DMS 273 (cell line): ENCODE results near the gene PPP6R1.

Experiments used
- DNase-seq: peaks from one replicate; lab custom pipeline; 2025; ENCODE audit not compliant: unreplicated experiment; lab: John Stamatoyannopoulos, UW

PPP6R1 gene

DNA sequence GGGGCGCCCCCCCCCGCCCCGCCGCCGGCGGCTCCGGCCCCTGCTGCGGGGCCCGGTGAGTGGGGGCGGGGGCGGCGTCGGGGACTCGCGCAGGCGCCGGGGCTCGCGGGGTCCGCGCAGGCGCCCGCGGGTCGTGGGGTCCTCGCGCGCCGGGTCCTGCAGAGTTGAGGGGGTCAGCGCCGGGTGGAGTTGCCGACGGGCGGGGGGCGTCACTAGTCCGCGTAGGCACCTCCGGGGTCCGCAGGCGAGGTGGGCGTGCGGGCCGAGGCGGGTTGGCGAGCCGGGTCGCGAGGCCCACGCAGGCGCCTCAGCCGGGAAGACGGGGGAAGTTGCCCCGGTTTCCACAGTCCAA is 365 bp downstream of the PPP6R1 start:
- DNase-seq = peak; percentile 61

DNA sequence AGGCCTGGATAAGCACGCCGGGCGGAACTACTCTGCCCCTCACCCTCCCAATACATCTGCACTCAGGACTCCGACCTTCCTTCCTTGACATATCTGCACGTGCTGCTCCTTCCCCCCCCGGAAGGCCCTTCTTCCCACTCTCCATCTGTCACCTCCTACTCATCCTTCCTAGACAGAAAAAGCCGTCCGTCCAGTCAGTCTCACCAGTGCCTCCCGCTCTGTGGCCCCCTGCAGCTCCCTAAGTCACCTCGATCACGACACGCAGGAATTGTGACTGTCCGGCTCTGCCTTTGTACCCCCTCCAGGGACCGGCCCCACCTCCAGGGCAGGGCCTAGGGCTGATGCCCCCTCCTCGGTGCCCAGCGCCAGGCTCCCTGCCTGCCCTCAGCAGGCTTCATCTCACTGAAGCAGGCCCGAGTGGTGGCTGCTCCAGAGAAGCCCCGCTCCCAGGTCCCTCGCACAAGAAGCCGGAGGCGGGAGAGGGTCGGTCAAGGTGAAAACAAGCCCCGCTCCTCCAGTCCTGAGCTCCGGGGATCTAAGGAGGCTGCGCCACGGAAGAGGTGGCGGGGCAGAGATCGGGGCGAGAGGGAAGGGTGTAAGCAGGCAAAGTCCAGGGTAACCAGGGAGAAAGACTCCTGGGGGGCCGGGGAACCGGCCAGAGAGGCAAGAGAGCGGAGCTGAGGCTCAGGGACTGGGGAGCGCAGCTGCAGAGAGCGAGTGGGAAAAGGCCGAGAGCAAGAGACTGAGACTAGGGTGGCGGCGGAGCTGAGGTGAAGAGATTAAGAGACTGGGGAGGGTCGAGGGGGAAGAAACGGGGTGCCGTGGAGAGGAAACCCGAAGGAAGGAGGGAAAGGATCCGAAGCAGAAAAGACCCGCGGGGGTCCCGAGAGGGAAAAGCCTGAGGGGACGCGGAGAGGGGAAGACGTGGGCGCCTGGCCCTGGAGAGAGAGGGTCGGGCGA is 1.1 kb downstream of the PPP6R1 start:
- DNase-seq = peak; percentile 66

DNA sequence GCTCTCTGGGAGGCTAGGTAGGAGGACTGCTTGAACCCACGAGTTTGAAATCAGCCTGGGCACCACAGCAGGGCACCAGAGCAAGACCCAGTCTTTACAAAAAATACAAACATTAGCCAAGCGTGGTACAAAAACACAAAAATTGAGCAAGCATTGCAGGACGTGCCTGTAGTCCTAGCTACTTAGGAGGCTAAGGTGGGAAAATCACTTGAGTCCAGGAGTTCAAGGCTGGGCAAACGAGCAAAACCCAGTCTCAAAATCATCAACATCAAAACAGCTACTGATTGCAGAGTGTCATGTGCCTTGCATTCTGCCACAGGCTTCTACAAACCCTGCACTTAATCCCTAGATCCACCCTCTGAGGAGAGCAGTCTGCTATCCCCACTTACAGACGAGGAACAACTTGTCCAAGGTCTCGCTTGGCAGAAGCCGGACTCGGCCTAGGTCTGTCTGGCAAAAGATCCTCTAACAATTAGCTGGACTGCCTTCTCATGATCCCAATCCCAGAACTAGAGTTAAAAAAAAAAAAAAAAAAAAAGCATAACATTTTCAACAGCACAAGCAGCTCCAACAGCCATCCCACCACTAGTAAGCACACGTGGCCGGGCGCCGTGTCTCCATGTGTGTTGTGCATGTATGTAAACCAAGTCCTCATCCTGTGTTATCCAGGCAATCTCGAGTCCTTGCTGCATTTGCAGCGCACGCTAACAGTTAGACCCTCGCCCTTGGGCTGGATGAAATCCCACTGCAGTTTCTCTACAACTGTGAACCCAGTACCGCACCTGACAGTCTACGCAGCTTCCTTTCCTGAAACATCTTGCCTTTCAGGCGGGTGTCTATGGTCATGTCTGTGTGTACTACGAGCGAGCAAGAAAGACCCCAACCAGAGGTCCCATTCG is 2.0 kb downstream of the PPP6R1 start:
- no peak for DNase-seq

DNA sequence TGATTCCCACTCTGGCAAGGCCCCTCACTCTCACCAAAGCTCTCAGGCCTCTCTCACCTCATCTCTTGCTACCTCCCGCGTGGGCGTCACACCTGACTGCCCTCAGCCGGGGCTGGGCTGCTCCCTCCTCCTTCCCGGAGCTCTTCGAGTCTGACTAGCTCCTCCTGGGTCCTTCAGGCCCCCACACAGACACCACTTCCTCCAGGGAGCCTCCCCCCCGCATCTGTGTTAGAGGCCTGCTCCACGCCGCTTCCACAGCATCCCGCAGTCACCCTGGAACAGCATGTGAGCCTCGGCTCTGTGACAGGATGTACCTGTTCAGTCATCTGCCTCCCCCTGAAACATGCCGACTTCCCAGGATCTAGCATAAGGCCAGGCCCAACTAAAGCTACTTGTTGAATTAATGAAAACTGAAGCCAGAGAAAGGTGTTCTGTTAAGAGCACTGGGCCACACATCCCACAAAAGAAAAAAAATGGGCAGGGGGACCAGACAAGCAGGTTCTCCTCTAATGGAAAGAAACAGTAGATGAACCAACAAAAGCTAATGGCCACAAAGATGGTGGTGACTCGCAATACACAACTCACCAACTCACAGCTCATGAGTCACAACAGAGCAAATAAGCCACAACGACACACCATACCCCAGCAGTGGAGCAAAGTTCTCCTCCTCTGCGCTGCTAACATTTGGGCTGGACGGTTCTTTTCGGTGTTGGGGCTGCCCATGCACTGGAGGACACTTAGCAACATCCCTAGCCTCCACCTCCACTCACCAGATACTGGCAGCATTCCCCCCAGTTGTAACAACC is 3.0 kb downstream of the PPP6R1 start:
- no peak for DNase-seq

DNA sequence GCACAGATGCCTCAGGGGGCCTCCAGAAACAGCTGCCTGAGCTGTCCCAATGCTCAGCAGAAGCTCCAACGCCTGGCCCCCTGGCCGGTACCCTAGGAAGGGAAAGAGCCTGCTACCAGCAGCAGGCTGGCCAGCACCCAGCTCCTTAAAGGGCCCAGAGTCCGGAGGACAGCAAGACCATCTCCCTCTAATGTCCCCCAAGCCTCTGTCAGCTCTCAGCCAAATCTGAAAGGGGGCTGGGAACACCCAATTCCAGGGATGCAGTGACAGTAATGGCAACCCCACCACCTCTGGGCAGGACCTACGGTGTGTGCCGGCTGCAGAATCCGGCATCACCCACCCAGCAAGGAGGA is 4.2 kb downstream of the PPP6R1 start:
- no peak for DNase-seq

DNA sequence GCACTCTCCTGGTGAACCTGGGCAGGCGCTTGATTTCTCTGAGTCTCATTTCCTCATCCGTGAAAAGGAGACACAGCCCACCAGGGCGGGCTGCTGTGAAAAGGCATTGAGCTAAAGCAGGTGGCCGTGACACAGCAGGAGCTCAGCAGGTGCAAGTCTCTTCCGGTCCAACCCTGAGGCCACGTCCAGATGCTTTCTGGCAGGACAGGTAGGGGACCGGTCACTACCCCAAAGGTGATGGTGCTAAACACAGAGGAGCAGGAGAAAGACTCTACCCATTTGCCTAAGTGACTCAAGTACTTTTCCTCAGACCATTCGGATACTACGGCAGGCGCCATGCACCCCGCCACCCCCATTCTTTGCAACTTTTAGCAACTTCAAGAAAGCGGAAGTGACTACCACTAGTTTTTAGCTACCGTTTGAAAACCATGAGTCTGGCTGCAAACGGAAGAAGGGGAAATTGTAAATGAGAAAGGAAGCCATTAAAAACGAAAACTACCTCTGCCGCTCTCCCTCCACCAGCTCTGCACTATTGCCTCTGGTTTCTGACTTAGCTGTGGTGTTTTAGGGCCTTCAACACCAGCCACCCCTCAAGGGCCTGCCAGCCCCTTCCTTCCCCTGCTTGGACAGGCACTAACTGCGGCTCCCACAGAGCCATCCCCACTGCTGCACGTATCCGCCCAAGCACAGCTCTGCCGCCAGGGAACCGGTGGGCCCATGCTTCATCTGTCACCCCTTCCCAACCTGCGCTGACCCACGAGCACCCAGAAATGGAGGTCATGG is 4.8 kb downstream of the PPP6R1 start:
- no peak for DNase-seq

DNA sequence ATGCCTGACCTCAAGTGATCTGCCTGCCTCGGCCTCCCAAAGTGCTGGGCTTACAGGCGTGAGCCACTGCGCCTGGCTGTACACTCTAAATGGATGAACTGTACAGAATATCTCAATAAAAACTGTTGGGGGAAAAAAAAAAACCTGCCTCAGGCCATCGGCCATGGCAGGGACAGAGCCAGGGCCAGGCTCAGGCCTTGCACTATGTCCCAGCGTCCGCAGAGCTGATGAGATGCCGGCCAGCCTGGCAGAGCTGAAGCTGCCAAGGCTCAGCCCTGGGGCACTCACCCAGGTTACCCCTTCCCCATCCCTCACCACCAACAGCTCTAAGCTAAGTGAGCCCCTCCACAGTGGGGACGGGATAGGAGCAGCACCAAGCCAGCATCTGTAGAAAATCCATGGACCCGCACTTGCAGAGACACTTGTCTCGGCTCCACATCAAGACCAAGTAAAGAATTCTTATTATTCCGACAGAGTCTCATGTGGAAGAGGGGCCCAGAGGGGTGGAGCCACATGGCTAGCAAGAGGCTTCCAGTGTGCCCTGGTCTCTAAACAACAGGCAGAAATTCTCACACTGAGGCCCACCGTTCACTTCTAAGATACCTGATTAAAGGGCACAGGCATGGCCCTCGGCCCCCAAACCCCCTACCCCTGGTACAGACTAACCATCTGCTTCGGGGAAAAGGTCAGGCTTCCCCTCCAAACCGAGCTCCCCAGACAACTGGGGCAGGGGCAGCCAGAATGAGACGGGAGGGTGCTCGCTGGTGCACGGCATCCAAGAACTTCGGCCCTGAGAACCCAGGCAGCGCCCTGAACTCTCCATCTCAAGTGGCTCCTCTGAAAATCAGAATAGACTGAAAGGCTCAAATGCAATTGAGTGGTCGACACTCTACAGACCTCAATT is 5.8 kb downstream of the PPP6R1 start:
- no peak for DNase-seq

DNA sequence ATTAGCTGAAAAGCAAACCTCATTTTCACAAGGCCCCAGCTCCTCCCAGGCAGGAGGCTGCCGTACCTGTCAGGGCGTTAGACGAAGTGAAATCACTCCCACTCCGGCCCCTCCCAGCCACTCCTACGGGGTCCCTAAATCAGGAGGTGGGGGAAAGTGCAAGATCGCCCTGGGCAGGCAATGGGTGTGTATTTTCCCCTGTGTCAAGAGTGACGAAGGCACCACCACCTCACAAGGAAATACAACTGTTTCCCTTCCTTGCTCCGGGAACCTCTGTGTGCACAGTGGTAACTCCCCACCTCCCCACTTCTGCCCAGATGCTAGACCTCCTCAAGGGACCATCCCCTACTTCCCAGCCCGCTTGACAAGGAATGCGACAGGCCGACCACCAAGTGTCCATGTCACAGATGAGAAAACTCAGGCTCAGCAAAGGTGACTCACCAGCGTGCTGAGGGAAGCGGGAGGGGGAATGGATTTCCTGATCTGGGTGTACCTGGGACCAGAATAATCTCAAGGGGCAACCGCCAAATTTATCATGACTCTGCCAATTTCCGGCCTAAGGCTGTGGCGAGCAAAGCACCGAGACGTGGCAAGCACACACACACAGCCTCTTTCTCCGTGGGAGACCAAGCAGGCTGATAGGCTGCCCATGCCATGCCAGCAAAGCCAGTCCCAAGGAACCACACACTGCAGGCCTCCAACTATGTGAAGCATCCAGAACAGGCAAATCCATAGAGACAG is 7.3 kb downstream of the PPP6R1 start:
- DNase-seq = no peak

DNA sequence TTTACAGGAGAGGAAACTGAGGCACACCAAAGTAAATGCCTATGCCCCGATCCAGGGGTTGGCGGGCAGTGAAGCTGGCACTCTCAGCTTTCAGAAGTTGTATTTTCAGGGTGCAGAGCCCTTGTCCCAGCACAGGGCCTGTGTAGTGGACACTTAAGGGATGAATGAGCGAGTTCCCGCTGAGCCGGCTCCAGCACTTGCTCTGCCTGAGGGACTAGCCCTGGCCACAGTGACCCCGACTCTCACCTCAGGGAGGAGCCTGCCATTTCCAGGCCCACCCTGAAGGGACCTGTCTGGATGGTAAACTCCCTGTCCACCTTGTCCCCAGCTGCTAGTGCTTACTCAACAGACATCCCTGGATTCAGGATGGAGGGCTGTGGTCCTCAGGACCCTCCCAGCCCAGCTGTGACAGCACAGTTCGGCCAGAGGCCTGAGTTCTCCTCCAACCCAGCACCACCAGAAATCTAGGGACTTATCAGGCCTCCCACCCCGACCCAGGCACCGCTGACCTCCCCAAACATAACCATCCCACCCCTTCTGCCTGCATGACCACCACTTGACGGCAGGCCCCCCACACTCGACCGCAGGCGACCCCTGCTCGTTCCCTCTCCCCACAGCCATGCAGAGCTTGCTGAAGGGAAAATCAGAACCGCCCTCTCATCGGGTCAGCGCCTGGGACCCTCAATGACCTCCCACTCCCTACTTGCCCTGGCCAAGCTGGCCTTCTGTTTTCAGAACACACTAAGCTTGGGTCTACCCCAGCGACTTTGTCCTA is 8.4 kb downstream of the PPP6R1 start:
- DNase-seq = no peak

DNA sequence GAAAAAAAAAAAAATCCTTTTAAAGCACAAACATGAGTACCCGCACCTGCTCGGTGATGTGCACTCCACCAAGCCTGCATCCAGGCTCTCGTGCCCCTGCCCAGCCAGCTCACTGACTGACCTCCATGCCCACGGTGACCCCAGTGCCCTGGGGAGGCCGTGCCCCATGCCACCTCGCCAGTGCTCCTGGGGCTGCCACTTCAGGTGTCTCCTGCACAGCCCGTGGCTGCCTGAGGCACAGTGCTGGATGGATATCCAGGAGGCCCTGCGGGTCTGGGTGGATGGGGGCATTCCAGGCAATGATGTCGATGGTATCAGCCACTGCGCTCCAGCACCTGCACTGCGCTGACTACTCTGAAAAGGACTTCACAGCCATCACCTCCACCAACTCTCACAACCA is 9.0 kb downstream of the PPP6R1 start:
- no peak for DNase-seq

DNA sequence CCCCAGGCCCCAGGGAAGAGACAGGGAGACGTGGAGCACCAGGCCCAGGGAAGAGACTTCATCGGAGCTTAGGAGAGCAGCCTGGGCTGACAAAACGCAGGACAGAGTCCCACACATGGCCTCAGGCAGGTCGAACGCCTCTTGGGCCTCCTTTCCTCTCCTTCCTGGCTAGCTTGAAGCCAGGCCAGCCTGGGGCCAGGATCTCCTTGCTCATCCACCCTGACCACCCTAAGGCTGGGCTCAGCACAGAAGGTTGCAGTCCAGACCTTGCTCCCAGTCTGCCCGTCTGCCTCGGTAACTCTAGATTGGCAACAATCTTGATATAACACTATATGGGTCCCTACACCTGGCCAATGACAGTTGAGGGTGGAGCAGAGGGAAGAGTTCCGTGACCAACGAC is 10.1 kb downstream of the PPP6R1 start:
- DNase-seq = no peak

DNA sequence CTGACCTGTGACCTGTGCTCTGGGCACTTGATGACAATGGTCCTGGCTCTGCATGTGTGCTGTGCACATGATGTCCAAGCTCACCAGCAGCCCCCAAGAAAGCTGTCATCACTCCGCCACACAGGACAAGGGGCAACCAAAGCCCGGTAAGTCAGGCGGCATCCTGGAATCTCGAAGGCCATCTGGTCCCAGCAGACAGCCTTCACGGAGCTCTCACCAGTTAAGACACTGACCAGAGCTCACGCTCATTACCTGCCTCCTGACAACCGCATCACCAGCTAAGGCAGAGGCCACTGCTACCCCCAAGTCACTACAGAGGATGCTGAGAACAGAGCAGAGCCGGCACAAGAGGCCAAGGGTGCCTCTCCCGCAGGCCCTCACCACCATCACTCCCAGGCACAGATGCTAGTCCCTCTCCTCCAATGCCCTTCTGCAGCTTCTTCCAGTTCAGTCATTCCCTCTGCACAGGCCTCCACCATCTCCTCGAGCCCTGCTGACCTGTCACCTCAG is 10.6 kb downstream of the PPP6R1 start:
- no peak for DNase-seq

DNA sequence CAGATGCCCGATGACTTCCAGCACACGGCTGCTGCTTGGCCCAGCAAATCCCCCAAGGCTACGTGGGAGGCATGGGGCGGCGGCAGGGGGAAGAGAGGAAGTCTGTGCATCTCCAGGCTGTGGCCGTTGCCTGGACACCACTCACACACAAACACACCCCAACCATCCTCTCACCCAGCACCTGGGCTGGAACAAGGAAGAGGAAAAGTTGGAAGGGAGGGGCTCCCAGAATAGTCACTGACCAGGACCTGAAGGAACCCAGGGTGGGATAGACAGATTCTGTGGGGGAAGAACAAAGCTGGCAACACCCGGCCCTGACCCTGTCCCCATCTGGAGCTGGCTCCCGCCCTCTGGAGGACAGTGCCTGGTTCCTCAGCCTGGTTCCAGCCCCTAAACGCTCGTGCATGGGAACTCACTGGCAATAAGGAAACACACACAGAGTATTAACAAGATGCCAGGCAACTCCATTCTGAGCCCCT is 11.2 kb downstream of the PPP6R1 start:
- DNase-seq = no peak

DNA sequence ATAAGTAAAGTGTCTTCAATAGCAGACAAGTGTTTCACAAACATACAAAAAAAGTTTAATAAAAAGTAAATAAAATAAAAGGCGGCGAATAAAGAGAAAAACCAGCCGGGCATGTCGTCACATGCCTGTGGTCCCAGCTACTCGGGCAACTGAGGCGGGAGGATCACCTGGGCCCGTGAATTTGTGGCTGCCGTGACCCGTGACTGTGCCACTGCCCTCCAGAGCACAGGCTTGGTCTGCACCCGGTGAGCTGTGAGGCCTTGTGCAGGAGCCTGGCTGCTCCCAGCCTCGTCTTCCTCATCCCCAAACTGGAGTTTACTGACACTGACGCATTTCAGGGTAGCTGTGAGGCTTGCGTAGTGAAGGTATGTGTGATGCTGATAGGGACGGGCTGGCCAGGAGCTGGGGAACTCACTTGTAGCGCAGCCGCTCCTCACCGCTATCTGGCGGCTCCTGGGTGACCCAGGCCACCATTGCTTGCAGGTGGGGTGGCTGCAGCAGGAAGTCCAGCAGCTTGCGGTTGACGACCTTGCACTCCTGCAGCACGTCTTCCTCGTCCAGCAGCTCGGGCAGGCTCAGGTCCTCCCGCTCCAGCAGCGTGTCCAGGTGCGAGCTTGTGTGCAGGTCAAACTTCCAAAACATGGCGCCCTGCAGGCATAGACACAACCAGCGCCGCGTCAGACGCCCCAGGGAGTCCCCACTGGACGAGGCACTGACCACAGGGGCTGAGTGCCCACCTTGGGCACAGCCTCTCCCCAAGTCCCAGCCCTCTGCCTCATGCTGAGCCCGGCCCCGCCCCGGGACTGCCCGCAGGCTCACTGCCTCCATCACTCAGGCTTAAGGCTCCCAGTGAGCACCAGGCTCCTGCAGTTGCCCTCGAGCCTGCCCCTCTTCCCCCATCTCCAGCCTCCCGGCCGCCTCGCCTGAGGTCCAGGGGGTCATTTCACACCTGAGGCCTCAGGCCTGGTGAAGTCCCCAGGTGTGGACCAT is 12.1 kb downstream of the PPP6R1 start:
- DNase-seq = no peak

DNA sequence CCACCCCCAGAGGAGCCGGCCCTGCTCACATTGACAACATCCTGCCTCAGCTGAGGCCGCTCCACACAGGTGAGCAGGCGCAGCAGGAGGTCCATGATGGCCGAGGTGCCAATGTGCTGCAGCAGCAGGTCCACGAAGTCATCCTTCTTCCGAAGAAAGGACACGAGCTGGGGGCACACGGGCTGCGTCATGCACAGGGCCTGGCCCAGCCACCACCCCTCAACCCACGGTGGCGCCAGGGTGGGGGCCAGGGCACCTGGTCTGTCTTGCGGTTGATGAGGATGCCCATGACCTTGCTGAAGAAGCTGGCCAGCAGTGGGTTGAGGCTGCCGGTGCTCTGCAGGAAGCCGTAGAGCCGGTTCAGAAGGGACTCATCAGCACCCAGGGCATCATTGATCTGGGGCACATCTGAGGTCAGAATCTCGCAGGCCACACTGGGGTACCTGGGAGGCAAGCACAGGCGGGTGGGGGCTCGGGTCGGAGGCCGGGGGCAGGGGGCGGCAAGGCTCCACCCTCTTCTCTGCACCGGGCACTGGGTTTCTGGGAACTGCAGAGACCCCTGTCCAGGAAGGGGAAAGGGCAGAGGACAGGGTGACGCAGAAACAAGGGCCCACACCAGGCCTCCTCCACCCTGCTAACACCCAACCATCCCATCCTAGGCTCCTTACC is 13.4 kb downstream of the PPP6R1 start:
- no peak for DNase-seq
